HG02943 (cell line): ENCODE results near the gene CHST11.

ENCODE experiments used
- ATAC-seq: cut with Tn5 transposase; IDR thresholded peaks from one replicate; pipeline ENCODE4 v1.9.1; 2021; ENCODE audit warnings: mild to moderate bottlenecking, low read depth, moderate library complexity; ENCODE audit not compliant: unreplicated experiment

The CHST11 gene

GRCh38 chr12:104681012-104681690 is 224.4 kb downstream of the CHST11 start:
- ATAC-seq = no peak

- no peak for ATAC-seq
Measured at GRCh38 chr12:104682790-104683279, 226.1 kb downstream of the CHST11 start.

- ATAC-seq = no peak
Measured at GRCh38 chr12:104683831-104684503, 227.2 kb downstream of the CHST11 start.

- ATAC-seq = no peak
Measured at GRCh38 chr12:104684884-104685283, 228.1 kb downstream of the CHST11 start.

GRCh38 chr12:104685366-104685765 is 228.6 kb downstream of the CHST11 start:
- ATAC-seq = no peak

GRCh38 chr12:104686196-104686595 is 229.4 kb downstream of the CHST11 start:
- ATAC-seq = no peak

- no peak for ATAC-seq
Measured at GRCh38 chr12:104687823-104688573, 231.2 kb downstream of the CHST11 start.

GRCh38 chr12:104689635-104690034 is 232.9 kb downstream of the CHST11 start:
- no peak for ATAC-seq

GRCh38 chr12:104691721-104692556 is 235.2 kb downstream of the CHST11 start:
- ATAC-seq = peak; percentile 43

- ATAC-seq = no peak
Measured at GRCh38 chr12:104692557-104693218, 235.9 kb downstream of the CHST11 start.

GRCh38 chr12:104693493-104693892 is 236.7 kb downstream of the CHST11 start:
- ATAC-seq = no peak

GRCh38 chr12:104694161-104694560 is 237.4 kb downstream of the CHST11 start:
- no peak for ATAC-seq

GRCh38 chr12:104694711-104695110 is 238.0 kb downstream of the CHST11 start:
- ATAC-seq = no peak

- ATAC-seq = no peak
Measured at GRCh38 chr12:104695453-104696148, 238.9 kb downstream of the CHST11 start.

- no peak for ATAC-seq
Measured at GRCh38 chr12:104697186-104697585, 240.4 kb downstream of the CHST11 start.

- ATAC-seq = no peak
Measured at GRCh38 chr12:104698871-104699270, 242.1 kb downstream of the CHST11 start.

- peak; percentile 55 for ATAC-seq
Measured at GRCh38 chr12:104699489-104700190, 242.9 kb downstream of the CHST11 start.

- ATAC-seq = no peak
Measured at GRCh38 chr12:104700324-104700723, 243.6 kb downstream of the CHST11 start.

- ATAC-seq = no peak
Measured at GRCh38 chr12:104701301-104701700, 244.6 kb downstream of the CHST11 start.
